K562 (cell line): Measurements from ENCODE around the gene TAF1L. TPM values are rescaled to one million over a fixed set of nuclear protein-coding genes. Genes with fewer than 3 reads are reported as not detected.

Experiments
- ATAC-seq: fragments of 200-7000 bp; cut with Tn5 transposase; 3 replicates; pipeline ENCODE4 v1.9.1; 2020; ENCODE audit warnings: moderate library complexity
- BruUV-seq: library from RNA; stranded (reverse); fragments of 400-500 nt; replicated peaks from 2 replicates; lab custom pipeline; 2021; lab: Mats Ljungman, UMichigan
- CTCF ChIA-PET: fragments of 300-600 bp; formaldehyde crosslinking; extraction: SDS; loops from one replicate; lab custom pipeline; 2021; ENCODE audit warnings: low intra/inter-chr PET ratio; lab: Yijun Ruan, JAX
- POLR2A ChIA-PET: fragments of 300-600, 350-650 bp; sonication (Branson Sonifier 250); formaldehyde crosslinking; extraction: SDS; loops from one replicate; lab custom pipeline; 2021; ENCODE audit warnings: antibody characterized with exemption, inconsistent platforms; lab: Yijun Ruan, JAX
- DNase-seq, 4 experiments: peaks; one replicate each; pipeline versions ENCODE4 v3.0.0 to v3.0.0-alpha.2; 2011 to 2018; ENCODE audit warnings: low spot score in 3 of 4, mixed read lengths in 3 of 4; ENCODE audit errors: extremely low read depth in 1 of 4
- FAIRE-seq: peaks from 2 replicates; lab custom pipeline; 2011; peaks lifted over from hg19 to GRCh38; lab: Jason Lieb, UNC
- H2AFZ ChIP-seq: 2 replicates; pipeline ENCODE4 v1.6.0; 2011; ENCODE audit warnings: low read depth, low read length, control low read depth, inconsistent platforms
- H3K27ac ChIP-seq: fragments of 200-600 bp; 3 replicates; pipeline ENCODE4 v1.8.0; 2011; ENCODE audit warnings: low read depth, mild to moderate bottlenecking, control low read depth, inconsistent platforms, low read length, moderate library complexity, mixed read lengths; ENCODE audit errors: extremely low read depth
- H3K27me3 ChIP-seq, 2 experiments: fragments of 300-600 bp in 1 of 2; 2 replicates in 1 of 2; 3 replicates in 1 of 2; pipeline versions ENCODE4 v1.6.0 to v1.8.0; 2011; ENCODE audit warnings: inconsistent platforms in 2 of 2, low read length in 2 of 2, mild to moderate bottlenecking in 1 of 2, mixed read lengths in 1 of 2, moderate library complexity in 1 of 2; ENCODE audit not compliant: control insufficient read depth in 2 of 2, insufficient read depth in 2 of 2
- H3K36me3 ChIP-seq: fragments of 300-600 bp; 3 replicates; pipeline ENCODE4 v1.8.0; 2011; ENCODE audit warnings: mild to moderate bottlenecking, low read length, inconsistent platforms; ENCODE audit not compliant: control insufficient read depth, insufficient read depth
- H3K4me1 ChIP-seq, 2 experiments: fragments of 200-600 bp in 1 of 2; replicated peaks in 1 of 2; 2 replicates in 1 of 2; 3 replicates in 1 of 2; pipeline versions ENCODE4 v1.5.1 to v1.8.0; 2011; ENCODE audit warnings: inconsistent platforms in 2 of 2, low read length in 2 of 2, mild to moderate bottlenecking in 1 of 2, mixed read lengths in 1 of 2, moderate library complexity in 1 of 2; ENCODE audit not compliant: control insufficient read depth in 2 of 2, insufficient read depth in 2 of 2
- H3K4me2 ChIP-seq: 2 replicates; pipeline ENCODE4 v1.6.1; 2011; ENCODE audit warnings: low read length, control low read depth, inconsistent platforms, mixed read lengths; ENCODE audit not compliant: insufficient read depth
- H3K4me3 ChIP-seq: fragments of 200-600 bp; sonication (generic), shearing (Covaris generic); 2 replicates; pipeline ENCODE4 v1.5.1; 2016; ENCODE audit warnings: control low read depth, inconsistent platforms
- H3K79me2 ChIP-seq: fragments of 200-600 bp; 3 replicates; pipeline ENCODE4 v1.8.0; 2011; ENCODE audit warnings: low read length, inconsistent platforms; ENCODE audit not compliant: control insufficient read depth, insufficient read depth
- H3K9ac ChIP-seq, 2 experiments: 2 replicates each; pipeline versions ENCODE4 v1.6.0 to v1.6.1; 2011; ENCODE audit warnings: low read depth in 2 of 2, low read length in 2 of 2, control low read depth in 1 of 2, inconsistent platforms in 1 of 2, mild to moderate bottlenecking in 1 of 2, mixed read lengths in 1 of 2; ENCODE audit not compliant: insufficient read depth in 1 of 2
- H3K9me1 ChIP-seq: one replicate; pipeline ENCODE4 v1.6.0; 2011; ENCODE audit warnings: inconsistent platforms, mild to moderate bottlenecking, low read length, moderate library complexity; ENCODE audit not compliant: control insufficient read depth, insufficient read depth
- H3K9me3 ChIP-seq: replicated peaks from 2 replicates; pipeline ENCODE4 v1.5.1; 2011; ENCODE audit warnings: low read depth, low read length, inconsistent platforms; ENCODE audit not compliant: control insufficient read depth, insufficient read depth
- H4K20me1 ChIP-seq: replicated peaks from 2 replicates; pipeline ENCODE4 v1.6.1; 2011; ENCODE audit warnings: low read length, inconsistent platforms, mixed read lengths; ENCODE audit not compliant: control insufficient read depth, insufficient read depth
- CBX1 ChIP-seq: sonication (generic); IDR thresholded peaks from 2 replicates; pipeline ENCODE4 v1.6.1; 2016; ENCODE audit warnings: antibody characterized with exemption, low read depth, mild to moderate bottlenecking
- DACH1 ChIP-seq: fragments of 450-650 bp; IDR thresholded peaks from 2 replicates; pipeline ENCODE4 v1.6.1; 2018; ENCODE audit not compliant: partially characterized antibody
- ETS1 ChIP-seq: conservative IDR thresholded peaks from 2 replicates; pipeline ENCODE4 v1.6.1; 2011; ENCODE audit warnings: low read depth, mild to moderate bottlenecking, low read length; ENCODE audit not compliant: control insufficient read depth
- ETV1 ChIP-seq: fragments of 450-650 bp; conservative IDR thresholded peaks from 2 replicates; pipeline ENCODE4 v1.6.1; 2016; ENCODE audit warnings: missing genetic modification characterization, control low read depth, low read depth, missing compliant biosample characterization
- HEY1 ChIP-seq: fragments of 250-450 bp; sonication (Bioruptor Pico); IDR thresholded peaks from 2 replicates; pipeline ENCODE4 v1.5.0; 2020; ENCODE audit warnings: mild to moderate bottlenecking, moderate library complexity, borderline replicate concordance
- NELFE ChIP-seq: IDR thresholded peaks from 2 replicates; pipeline ENCODE4 v1.6.1; 2011; ENCODE audit warnings: mild to moderate bottlenecking; ENCODE audit not compliant: insufficient read depth, insufficient read length
- NFIX ChIP-seq: fragments of 250-450 bp; sonication (Bioruptor Pico); IDR thresholded peaks from 2 replicates; pipeline ENCODE4 v1.4.0; 2020; ENCODE audit warnings: low read depth, mild to moderate bottlenecking, moderate library complexity
- RHOXF2B ChIP-seq: fragments of 250-450 bp; sonication (Bioruptor Pico); conservative IDR thresholded peaks from 2 replicates; pipeline ENCODE4 v1.5.1; 2021
- SRSF1 ChIP-seq: fragments of 200-400 bp; formaldehyde crosslinking; IDR thresholded peaks from 2 replicates; pipeline ENCODE4 v1.6.1; 2017; ENCODE audit warnings: mild to moderate bottlenecking, low read depth, low read length, moderate library complexity
- TEAD4 ChIP-seq, 2 experiments: sonication (generic) in 1 of 2; formaldehyde crosslinking in 1 of 2; IDR thresholded peaks; 2 replicates each; pipeline versions ENCODE4 v1.6.1 to v1.8.0; 2012 to 2022; ENCODE audit warnings: borderline replicate concordance in 1 of 2, inconsistent platforms in 1 of 2, low read length in 1 of 2, mild to moderate bottlenecking in 1 of 2, missing genetic modification reagents in 1 of 2
- ZFP91 ChIP-seq: sonication (generic); formaldehyde crosslinking; IDR thresholded peaks from 2 replicates; pipeline ENCODE4 v1.8.0; 2022; ENCODE audit warnings: mild to moderate bottlenecking, missing genetic modification reagents
- ZNF121 ChIP-seq: sonication (generic); formaldehyde crosslinking; conservative IDR thresholded peaks from 2 replicates; pipeline ENCODE4 v1.8.0; 2022; ENCODE audit warnings: missing genetic modification reagents
- ZNF518B ChIP-seq: fragments of 250-450 bp; sonication (Bioruptor Pico); IDR thresholded peaks from 2 replicates; pipeline ENCODE4 v1.5.0; 2021; ENCODE audit warnings: mild to moderate bottlenecking, moderate library complexity
- WGBS: fragments of 100-300 bp; shearing (Covaris generic); methylation state at CpG from one replicate; pipeline ENCODE4 v1.1.6; 2016; ENCODE audit warnings: low coverage, mixed read lengths; ENCODE audit not compliant: insufficient coverage; ENCODE audit errors: missing lambda C conversion rate; 5-methylcytosine and 5-hydroxymethylcytosine counted together
- in situ Hi-C: fragments of 300-500 bp; cut with MboI; formaldehyde crosslinking; loops from 4 replicates; pipeline ENCODE4 v1.15.0; 2018; ENCODE audit warnings: inconsistent platforms, mixed read lengths
- intact Hi-C: fragments of 100-400 bp; cut with micrococcal nuclease; formaldehyde crosslinking; loops from 2 replicates; pipeline ENCODE4 v1.14.2; 2022
- polyA plus RNA-seq, 8 experiments: library from polyadenylated mRNA; depleted of rRNA in 4 of 8; stranded (reverse) in 5 of 8; unstranded in 3 of 8; fragments of >200 nt; fragmentation: Nextera tagmentation in 2 of 8; fragmentation: Illumina TruSeq in 1 of 8; extraction: Ambion mirVana in 2 of 8; extraction: Trizol in 1 of 8; gene quantifications; 2 replicates each; pipeline versions ENCODE4 v1.2.1 to v1.2.3, GENCODE V29; 2011 to 2014; ENCODE audit warnings: inconsistent platforms in 1 of 8, missing spikeins in 1 of 8
- total RNA-seq, 7 experiments: library from RNA; depleted of rRNA in 6 of 7; stranded (reverse); fragments of >200 nt in 6 of 7; fragmentation: Illumina TruSeq in 2 of 7; extraction: Trizol in 2 of 7; gene quantifications; 2 replicates each; pipeline versions ENCODE4 v1.2.1 to v1.2.3, GENCODE V29; 2011 to 2021; ENCODE audit warnings: low replicate concordance in 1 of 7

The TAF1L gene
- total and polyA plus RNA-seq, 9 of the 15 experiments (the other 6 are each of a cell fraction or from before 2014, with no cell fraction given): 0.01 to 0.04 (median 0.03) TPM; not detected in 3

GRCh38 chr9:32618261-32618660 is 17.2 kb downstream of the TAF1L start:
- POLR2A ChIA-PET: interaction anchor here (0.7 kb wide), 1 partner anchor 37 kb away, joined by 3 read pairs; no protein-coding TSS in a partner anchor
- Histone ChIP-seq H3K27ac (no peak overlapping the region), H3K27me3 (no peaks in the 10 kb centered on the region), H4K20me1 (no peaks in the 10 kb centered on the region), H3K9me3 (no peaks in the 10 kb centered on the region), H3K4me1 (no peaks in the 10 kb centered on the region), H2AFZ (no peak overlapping the region), H3K79me2 (no peaks in the 10 kb centered on the region), H3K9ac (no peak overlapping the region), H3K9me1 (no peaks in the 10 kb centered on the region), H3K4me2 (no peak overlapping the region), H3K36me3 (no peaks in the 10 kb centered on the region), H3K4me3 (no peak overlapping the region)
- intact Hi-C loops (no loop called here), in situ Hi-C loops (no loop called here)
- ATAC-seq: no peak
- CTCF ChIA-PET: no interaction called here
- 0% methylated on average over 5 of the region's 5 CpGs for WGBS
- BruUV-seq: no TSS peak
- no peak for DNase-seq
- no peak for TF ChIP-seq NFIX (CRISPR knock-in tag)
- no peak for TF ChIP-seq HEY1 (CRISPR knock-in tag)
- no peak for TF ChIP-seq TEAD4 (IDR thresholded peaks at IDR 0.05; ENCODE audit: low read length)
- TF ChIP-seq TEAD4 (CRISPR knock-in tag; IDR thresholded peaks at IDR 0.05; ENCODE audit: borderline replicate concordance): no peak
- no peak for TF ChIP-seq ETS1
- no peak for TF ChIP-seq ZNF518B
- TF ChIP-seq DACH1: no peak
- no peak for TF ChIP-seq ZFP91 (CRISPR knock-in tag)
- no peak for TF ChIP-seq SRSF1
- no peak for TF ChIP-seq CBX1
- no peak for TF ChIP-seq ZNF121
- no peak for TF ChIP-seq ETV1
- TF ChIP-seq RHOXF2B (CRISPR knock-in tag): no peak
- no peak for TF ChIP-seq NELFE
- FAIRE-seq: no peak
